ENCODE data around the gene CSTF1. TPM values are rescaled to one million over a fixed set of nuclear protein-coding genes. Genes with fewer than 3 reads are reported as not detected.

Gene CSTF1
- total RNA-seq, 6 experiments from 2014 or later = 32.1 to 40.5 (median 34.6) TPM

DNA sequence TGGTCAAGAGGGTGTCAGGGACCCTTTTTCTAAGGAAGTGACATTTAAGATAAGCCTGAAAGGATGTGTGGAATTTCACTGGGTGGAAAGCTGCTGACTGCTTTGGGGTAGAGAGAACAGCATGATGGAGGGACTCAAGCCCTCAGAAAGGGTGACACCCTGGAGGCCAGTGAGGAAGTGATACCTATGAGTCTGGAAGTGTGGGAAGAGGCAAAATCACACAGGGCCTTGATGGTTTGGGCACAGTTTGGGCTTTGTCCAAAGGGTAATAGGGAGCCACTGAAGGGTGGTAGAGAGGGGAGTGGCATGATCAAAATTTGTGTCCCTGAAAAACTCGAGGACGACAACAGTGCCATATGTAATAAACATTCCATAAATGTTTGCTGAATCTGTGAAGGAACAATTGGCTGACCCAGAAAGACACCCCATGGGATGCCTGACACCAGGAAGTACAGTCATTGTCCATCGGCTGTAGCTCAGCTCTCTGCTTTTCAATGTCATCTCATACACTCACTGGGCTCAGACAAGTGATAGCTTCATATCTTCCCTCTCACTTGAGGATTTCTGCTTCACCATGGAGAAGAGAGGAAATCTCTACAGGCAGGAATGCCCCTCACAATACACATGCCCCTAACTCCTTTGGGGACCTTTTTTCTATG, 40.9 kb downstream of the CSTF1 start:
- Mint-ChIP-seq H3K36me3 (ENCODE audit: low read depth) (no peaks in the 10 kb centered on the region), H3K4me1 (ENCODE audit: low read depth) (peaks cover 62% of the 10 kb centered on the region), H3K27ac (peak overlapping the region; percentile 97), H3K4me3 (peak overlapping the region; percentile 68), H3K9me3 (no peaks in the 10 kb centered on the region), H3K27me3 (ENCODE audit: insufficient read depth) (no peaks in the 10 kb centered on the region)
- TF ChIP-seq, protein P1, sequence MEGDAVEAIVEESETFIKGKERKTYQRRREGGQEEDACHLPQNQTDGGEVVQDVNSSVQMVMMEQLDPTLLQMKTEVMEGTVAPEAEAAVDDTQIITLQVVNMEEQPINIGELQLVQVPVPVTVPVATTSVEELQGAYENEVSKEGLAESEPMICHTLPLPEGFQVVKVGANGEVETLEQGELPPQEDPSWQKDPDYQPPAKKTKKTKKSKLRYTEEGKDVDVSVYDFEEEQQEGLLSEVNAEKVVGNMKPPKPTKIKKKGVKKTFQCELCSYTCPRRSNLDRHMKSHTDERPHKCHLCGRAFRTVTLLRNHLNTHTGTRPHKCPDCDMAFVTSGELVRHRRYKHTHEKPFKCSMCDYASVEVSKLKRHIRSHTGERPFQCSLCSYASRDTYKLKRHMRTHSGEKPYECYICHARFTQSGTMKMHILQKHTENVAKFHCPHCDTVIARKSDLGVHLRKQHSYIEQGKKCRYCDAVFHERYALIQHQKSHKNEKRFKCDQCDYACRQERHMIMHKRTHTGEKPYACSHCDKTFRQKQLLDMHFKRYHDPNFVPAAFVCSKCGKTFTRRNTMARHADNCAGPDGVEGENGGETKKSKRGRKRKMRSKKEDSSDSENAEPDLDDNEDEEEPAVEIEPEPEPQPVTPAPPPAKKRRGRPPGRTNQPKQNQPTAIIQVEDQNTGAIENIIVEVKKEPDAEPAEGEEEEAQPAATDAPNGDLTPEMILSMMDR (IDR thresholded peaks at IDR 0.05) = no peak
- peak; percentile 33 for DNase-seq

DNA sequence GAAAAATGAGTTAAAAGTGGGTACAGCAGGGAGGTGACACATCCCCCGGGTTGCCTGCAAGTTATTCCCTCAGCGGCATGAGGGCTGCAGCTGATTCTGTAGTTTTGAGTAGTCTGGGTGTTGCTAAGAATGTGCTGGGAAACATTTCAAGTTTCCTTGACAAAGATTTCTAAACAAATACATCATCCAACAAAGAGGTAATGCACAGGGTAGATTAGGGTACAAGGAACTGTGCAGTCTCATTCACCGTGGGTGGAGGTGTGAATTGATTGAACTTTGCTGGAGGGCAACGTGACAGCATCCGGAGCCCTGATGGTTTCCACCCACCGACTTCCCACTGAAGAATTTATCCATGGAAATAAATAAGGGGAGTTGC, 41.4 kb downstream of the CSTF1 start:
- no peaks in the 10 kb centered on the region for H3K36me3 Mint-ChIP-seq (ENCODE audit: low read depth)
- H3K27me3 Mint-ChIP-seq (ENCODE audit: insufficient read depth) = no peaks in the 10 kb centered on the region
- no peaks in the 10 kb centered on the region for H3K9me3 Mint-ChIP-seq
- TF ChIP-seq, protein P1 (IDR thresholded peaks at IDR 0.05) = no peak
- peak overlapping the region; percentile 68 for H3K4me3 Mint-ChIP-seq
- peak overlapping the region; percentile 97 for H3K27ac Mint-ChIP-seq
- peaks cover 62% of the 10 kb centered on the region for H3K4me1 Mint-ChIP-seq (ENCODE audit: low read depth)
- peak; percentile 81 for DNase-seq

DNA sequence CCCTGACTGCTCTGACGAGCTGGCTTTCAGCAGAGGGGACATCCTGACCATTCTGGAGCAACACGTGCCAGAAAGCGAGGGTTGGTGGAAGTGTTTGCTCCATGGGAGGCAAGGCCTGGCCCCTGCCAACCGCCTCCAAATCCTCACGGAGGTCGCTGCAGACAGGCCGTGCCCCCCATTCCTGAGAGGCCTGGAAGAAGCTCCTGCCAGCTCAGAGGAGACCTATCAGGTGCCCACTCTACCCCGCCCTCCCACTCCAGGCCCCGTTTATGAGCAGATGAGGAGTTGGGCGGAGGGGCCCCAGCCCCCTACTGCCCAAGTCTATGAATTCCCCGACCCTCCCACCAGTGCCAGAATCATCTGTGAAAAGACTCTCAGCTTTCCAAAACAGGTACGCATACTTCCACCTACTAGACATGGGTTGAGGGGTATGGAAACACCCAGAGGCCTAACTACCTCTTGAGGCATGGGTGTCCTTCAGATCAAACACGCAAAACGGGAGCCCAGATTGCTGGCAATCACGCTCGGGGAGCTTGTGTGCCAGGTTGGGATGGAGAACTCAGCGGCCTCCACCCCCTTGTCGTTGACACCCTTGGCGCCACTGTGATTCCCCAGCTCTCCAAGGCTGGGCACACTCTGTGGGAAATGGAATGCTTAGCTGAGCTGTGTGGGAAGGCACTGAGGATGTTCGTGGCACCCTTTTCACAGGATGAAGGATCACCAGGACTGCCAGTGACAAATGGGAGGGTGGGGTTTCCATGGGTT, 44.9 kb downstream of the CSTF1 start:
- H3K27ac Mint-ChIP-seq = peak overlapping the region; percentile 92
- no peaks in the 10 kb centered on the region for H3K36me3 Mint-ChIP-seq (ENCODE audit: low read depth)
- H3K9me3 Mint-ChIP-seq = no peaks in the 10 kb centered on the region
- TF ChIP-seq, protein P1 (IDR thresholded peaks at IDR 0.05) = no peak
- H3K27me3 Mint-ChIP-seq (ENCODE audit: insufficient read depth) = peaks cover 2% of the 10 kb centered on the region; the same call in 1 of the 2 replicates
- no peak overlapping the region for H3K4me3 Mint-ChIP-seq
- no peak for DNase-seq
- H3K4me1 Mint-ChIP-seq (ENCODE audit: low read depth) = peaks cover 67% of the 10 kb centered on the region

DNA sequence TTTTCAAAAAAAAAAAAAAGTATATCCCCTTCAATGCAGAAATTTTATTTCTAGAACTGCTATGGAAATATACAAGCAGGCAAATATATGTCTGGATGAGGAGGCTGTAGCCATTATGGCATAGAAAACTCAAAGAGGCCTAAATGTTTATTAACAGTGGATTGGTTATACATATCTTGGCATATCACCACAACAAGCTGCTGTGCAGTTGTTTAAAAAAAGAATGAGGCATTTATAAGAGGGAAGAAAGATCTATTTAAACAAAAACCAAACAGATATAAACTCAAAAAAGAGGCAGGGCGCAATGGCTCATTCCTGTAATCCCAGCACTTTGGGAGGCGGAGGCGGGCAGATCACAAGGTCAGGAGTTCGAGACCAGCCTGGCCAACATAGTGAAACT, 45.8 kb downstream of the CSTF1 start:
- Mint-ChIP-seq H3K4me3 (no peak overlapping the region), H3K27me3 (ENCODE audit: insufficient read depth) (peaks cover 2% of the 10 kb centered on the region; the same call in 1 of the 2 replicates), H3K27ac (peak overlapping the region; percentile 92), H3K4me1 (ENCODE audit: low read depth) (peaks cover 67% of the 10 kb centered on the region), H3K36me3 (ENCODE audit: low read depth) (no peaks in the 10 kb centered on the region), H3K9me3 (no peaks in the 10 kb centered on the region)
- no peak for DNase-seq
- TF ChIP-seq, protein P1 (IDR thresholded peaks at IDR 0.05) = no peak

DNA sequence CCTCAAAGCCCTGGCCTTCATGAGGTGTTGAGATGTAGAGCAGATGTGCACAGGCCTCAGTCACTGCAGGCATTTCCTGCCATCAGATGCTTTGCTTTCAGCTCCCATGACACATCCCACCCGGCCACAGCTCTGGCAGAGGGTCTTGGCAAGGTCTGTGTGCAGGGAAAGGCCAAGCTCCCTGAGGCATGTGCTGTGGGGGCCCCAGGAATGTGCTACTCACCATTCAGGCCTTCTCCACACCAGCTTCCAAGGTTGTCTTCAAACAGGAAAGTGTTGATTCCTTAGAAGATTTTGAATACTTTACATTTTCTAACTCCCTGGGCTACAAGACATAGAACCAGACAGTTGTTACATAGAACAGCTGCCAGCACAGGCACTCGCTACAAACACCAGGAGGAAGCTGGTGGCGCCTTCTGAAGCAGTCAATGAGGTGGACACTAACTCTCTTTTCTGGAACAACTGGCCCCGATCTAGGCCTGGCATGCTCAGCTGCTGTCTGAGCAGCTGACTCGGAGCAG, 47.4 kb downstream of the CSTF1 start:
- TF ChIP-seq, protein P1 (IDR thresholded peaks at IDR 0.05) = no peak
- Mint-ChIP-seq H3K27ac (peak overlapping the region; percentile 92), H3K4me1 (ENCODE audit: low read depth) (peaks cover 66% of the 10 kb centered on the region), H3K27me3 (ENCODE audit: insufficient read depth) (peaks cover 2% of the 10 kb centered on the region; the same call in 1 of the 2 replicates), H3K9me3 (no peaks in the 10 kb centered on the region), H3K36me3 (ENCODE audit: low read depth) (no peaks in the 10 kb centered on the region), H3K4me3 (peak overlapping the region; percentile 54)
- peak; percentile 98 for DNase-seq

All from HFFc6 (cell line).